KOPT-K1 (cell line): ENCODE data around the gene PGS1.

Experiments
- H3K27ac ChIP-seq: fragments of 200-600 bp; sonication (generic); 2 replicates; pipeline ENCODE4 v1.5.1; 2016; ENCODE audit warnings: antibody characterized with exemption, mild to moderate bottlenecking, low read depth, low read length; ENCODE audit not compliant: poor library complexity, severe bottlenecking
- H3K36me3 ChIP-seq: fragments of 200-600 bp; sonication (generic); 2 replicates; pipeline ENCODE4 v1.5.1; 2017; ENCODE audit warnings: antibody characterized with exemption, mild to moderate bottlenecking, low read length, moderate library complexity; ENCODE audit not compliant: insufficient read depth
- H3K9me3 ChIP-seq: fragments of 200-600 bp; sonication (generic); 2 replicates; pipeline ENCODE4 v1.5.1; 2017; ENCODE audit warnings: antibody characterized with exemption, low read length, mild to moderate bottlenecking; ENCODE audit not compliant: insufficient read depth, poor library complexity, severe bottlenecking

The PGS1 gene

DNA sequence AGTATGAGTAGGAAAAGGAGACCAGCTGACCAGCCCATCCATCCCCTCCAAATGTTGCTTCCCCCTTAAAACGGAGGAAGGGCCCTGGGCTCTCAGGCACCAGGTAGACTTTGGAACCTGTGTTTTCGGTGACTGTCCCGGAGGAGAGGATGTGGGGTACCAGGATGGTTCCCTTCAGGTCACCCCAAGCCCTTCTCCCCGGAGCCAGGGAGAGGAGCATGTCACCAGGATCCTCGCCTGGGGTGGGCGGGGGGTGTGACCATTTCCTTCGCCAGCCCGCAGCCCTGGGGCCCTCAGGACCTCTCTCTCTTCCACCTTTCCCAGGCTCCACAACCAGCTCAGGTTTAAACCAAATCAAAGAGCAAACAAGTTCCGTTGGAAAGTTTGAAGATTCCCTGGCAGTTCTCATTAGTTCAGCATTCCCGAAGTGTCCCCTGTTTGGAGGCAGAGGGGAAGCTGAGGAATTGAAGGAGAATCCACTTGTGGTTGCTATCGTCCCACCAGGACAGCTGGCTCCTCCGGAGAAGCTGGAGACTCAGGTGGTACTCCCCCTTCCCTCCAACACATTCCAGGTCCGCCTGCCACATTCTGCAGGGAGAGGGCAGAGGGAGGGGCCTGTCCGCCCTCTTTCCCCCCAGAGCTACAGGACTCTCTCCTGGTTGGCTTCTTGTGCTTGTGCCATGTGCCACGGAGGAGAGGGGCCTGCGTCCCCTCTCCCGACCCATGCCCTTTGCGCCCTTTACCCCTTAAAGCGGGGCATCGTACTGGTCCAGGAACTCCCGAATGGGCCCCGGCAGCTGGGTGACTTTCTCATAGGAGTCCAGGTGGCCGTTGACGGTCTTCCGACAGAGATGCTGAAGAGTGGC is 20.5 kb upstream of the PGS1 start:
- Histone ChIP-seq H3K36me3 (no peaks in the 10 kb centered on the region), H3K27ac (no peak overlapping the region)

DNA sequence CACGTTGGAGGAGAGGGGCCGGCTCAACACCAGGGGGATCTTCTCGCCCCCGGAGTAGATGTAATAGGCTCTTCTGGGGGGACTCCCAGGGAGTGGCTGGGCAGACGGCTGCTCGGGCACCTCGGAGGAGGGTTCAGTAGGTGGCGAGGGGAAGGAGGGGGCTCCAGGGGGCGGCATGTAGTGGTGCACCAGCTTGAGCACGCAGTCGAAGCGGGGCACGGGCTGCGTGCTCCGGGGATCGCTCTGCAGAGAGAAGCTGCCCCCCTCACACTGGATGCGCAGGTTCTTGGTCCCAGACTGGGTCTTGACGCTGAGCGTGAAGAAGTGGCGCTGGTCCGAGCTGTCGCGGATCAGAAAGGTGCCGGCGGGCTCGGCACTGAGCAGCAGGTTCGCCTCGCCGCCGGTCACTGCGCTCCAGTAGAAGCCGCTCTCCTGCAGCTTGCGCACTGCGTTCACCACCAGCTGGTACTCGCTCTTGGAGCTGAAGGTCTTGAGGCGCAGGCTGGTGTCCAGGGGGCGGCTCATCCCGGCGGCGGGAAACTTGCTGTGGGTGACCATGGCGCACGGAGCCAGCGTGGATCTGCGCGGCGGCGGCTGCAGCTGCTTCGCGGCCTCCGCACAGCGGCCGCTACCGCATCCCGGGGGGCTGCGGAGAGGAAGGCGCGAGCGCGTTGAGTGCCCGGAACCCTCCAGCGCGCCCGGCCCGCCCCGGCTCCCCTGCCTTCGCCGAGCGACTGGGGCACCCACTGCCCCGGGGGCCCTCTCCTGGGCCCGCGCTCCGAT is 19.7 kb upstream of the PGS1 start:
- H3K36me3 ChIP-seq = no peaks in the 10 kb centered on the region
- no peak overlapping the region for H3K27ac ChIP-seq
- no peaks in the 10 kb centered on the region for H3K9me3 ChIP-seq

More for the DNA sequence above, 20.5 kb upstream of the PGS1 start:
- H3K9me3 ChIP-seq = no peaks in the 10 kb centered on the region

DNA sequence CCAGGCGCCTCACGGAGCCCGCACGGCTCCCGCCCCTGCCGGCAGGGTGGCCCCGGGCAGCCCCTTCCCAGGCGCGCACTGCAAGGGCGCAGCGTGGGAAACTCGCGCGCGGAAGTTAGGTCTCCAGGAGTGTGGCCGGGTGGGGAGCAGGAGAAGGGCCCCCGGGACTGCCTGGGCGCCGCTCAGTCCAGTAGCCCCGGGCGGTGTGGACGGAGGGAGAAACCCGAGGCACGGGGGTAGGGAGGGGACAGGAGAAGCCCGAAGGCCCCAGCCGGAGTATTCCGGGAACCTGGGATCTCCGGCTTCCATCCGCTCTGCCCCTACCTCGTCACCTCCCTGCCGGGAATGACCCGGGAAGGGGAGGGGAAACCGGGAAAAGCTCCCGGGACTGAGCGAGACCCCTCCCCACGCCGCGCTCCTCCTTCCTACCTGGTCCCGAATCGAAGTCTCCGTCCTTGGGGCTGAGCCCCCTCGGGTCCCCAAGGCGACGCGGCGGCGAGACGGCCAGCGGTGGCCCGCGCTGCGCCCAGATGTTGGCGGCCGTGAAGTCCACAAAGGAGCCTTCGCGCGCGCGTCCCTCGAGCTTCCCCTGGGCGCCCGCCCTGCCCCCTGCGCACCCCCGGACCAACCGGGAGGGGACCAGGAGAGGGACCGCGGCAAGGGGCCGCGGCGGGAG is 19.0 kb upstream of the PGS1 start:
- H3K9me3 ChIP-seq = no peaks in the 10 kb centered on the region
- H3K36me3 ChIP-seq = no peaks in the 10 kb centered on the region
- no peak overlapping the region for H3K27ac ChIP-seq

DNA sequence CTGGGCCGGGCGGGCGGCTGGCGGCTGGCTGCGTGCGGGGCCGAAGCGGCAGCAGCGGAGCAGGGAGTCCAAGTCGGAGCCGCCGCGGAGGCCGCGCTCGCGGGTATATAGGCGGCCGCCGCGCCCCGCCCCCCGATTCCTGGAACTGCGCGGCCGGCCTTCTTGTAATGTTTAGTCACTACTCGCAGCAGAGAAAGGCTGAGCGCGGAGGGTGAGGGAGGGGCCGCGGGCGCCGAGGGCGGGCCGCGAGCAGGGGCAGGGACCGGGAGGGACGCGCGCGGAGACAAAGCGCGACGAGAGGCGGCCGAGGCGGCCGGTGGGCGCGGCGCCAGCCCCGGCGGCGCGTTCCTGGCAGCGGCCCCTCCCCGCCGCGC is 18.5 kb upstream of the PGS1 start, which contains the start of gene SOCS3:
Gene SOCS3, minus strand, starts transcription at position 81 of the 374 bp plus-strand sequence. CDS start 982 bp downstream, outside the sequence.
- Histone ChIP-seq H3K9me3 (no peaks in the 10 kb centered on the region), H3K36me3 (no peaks in the 10 kb centered on the region), H3K27ac (peak within 1 kb of the TSS; percentile 21)

GRCh38 chr17:78360371-78361224 is 17.9 kb upstream of the PGS1 start:
- Histone ChIP-seq H3K27ac (peak overlapping the region; percentile 21), H3K36me3 (no peaks in the 10 kb centered on the region), H3K9me3 (no peaks in the 10 kb centered on the region)

GRCh38 chr17:78361225-78361701 is 17.2 kb upstream of the PGS1 start:
- Histone ChIP-seq H3K27ac (no peak overlapping the region), H3K36me3 (no peaks in the 10 kb centered on the region), H3K9me3 (no peaks in the 10 kb centered on the region)

DNA sequence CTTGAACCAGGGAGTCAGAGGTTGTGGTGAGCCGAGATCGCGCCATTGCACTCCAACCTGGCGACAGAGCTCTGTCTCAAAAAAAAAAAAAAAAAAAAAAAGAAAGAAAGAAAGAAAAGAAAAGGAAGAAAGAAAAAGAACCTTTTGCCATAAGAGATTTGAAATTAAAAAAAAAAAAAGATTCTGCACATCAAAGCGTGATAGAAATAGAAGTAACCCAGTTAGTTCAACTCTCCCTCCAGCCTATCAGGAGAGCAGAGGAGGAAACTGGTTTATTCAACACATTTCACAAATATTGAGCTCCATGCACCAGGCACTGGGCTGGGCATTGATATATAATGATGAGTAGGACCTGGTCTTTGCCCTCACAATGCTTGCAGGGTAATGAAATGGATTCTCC is 16.2 kb upstream of the PGS1 start:
- H3K9me3 ChIP-seq = no peaks in the 10 kb centered on the region

GRCh38 chr17:78362671-78363070 is 15.8 kb upstream of the PGS1 start:
- no peaks in the 10 kb centered on the region for H3K36me3 ChIP-seq
- H3K9me3 ChIP-seq = no peaks in the 10 kb centered on the region
- no peak overlapping the region for H3K27ac ChIP-seq

More for the DNA sequence above, 16.2 kb upstream of the PGS1 start:
- Histone ChIP-seq H3K27ac (no peak overlapping the region), H3K36me3 (no peaks in the 10 kb centered on the region)

- H3K36me3 ChIP-seq = no peaks in the 10 kb centered on the region
- H3K9me3 ChIP-seq = no peaks in the 10 kb centered on the region
- no peak overlapping the region for H3K27ac ChIP-seq
These were observed 13.8 kb upstream of the PGS1 start for GRCh38 chr17:78364436-78365281.

GRCh38 chr17:78365561-78366108 is 12.8 kb upstream of the PGS1 start:
- H3K36me3 ChIP-seq = no peaks in the 10 kb centered on the region
- no peak overlapping the region for H3K27ac ChIP-seq
- H3K9me3 ChIP-seq = no peaks in the 10 kb centered on the region

GRCh38 chr17:78366109-78366848 is 12.2 kb upstream of the PGS1 start:
- Histone ChIP-seq H3K9me3 (no peaks in the 10 kb centered on the region), H3K27ac (no peak overlapping the region), H3K36me3 (no peaks in the 10 kb centered on the region)

- no peaks in the 10 kb centered on the region for H3K9me3 ChIP-seq
- H3K27ac ChIP-seq = no peak overlapping the region
- no peaks in the 10 kb centered on the region for H3K36me3 ChIP-seq
These were observed 11.3 kb upstream of the PGS1 start for GRCh38 chr17:78367193-78367592.

GRCh38 chr17:78368348-78368747 is 10.1 kb upstream of the PGS1 start:
- Histone ChIP-seq H3K36me3 (no peaks in the 10 kb centered on the region), H3K9me3 (no peaks in the 10 kb centered on the region), H3K27ac (no peak overlapping the region)
